ENCODE data around the gene UBC.

Gene UBC

DNA sequence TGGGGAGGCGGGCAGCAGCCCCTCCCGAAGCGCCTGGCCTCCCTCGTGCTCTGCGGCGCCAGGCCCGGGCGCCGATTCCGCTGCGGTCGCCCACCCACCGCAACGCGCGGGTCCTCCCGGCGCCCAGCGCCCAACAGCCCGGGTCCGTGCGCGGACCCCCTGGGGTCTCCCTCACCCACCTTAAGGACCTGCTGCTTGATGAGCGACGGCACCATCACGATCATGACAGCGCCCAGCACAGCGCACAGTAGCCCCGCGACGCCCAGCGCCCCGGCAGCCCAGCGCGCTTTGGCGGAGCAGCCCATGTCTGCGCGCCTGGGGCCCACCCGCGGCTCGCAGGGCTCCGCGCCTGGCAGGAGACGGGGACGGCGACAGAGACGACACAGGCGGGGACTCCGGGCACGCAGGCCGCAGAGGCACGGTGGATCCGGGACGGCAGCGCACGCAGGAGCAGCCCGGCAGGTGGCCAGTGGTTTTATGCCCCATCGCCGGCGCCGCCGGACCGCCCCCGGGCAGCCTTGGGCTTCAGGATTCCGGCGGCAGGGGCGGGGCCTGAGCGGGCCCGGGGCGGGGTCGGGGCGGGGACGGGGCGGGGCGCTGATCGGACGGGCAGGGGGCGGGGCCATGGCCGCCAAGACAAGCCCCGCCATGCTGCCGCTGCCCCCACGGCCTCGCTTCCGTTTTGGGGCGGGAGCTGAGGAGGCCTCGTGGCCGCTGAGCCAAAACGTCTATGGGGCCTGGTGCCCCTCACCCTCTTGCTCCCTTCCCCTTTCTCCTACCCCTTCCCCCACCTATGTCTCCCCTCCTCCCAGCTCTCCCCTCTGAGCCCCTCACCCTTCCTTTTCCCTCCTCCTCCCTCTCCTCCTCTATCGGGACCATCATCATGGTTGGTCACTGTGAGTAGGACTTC lies 50.8 kb downstream of the UBC start, which contains the start of gene SCARB1:
Gene SCARB1, minus strand, starts transcription at position 449 of the 910 bp plus-strand sequence. Its CDS starts 144 bp downstream, at position 305.
- DNase-seq, result peak; percentile 83 to 86

DNA sequence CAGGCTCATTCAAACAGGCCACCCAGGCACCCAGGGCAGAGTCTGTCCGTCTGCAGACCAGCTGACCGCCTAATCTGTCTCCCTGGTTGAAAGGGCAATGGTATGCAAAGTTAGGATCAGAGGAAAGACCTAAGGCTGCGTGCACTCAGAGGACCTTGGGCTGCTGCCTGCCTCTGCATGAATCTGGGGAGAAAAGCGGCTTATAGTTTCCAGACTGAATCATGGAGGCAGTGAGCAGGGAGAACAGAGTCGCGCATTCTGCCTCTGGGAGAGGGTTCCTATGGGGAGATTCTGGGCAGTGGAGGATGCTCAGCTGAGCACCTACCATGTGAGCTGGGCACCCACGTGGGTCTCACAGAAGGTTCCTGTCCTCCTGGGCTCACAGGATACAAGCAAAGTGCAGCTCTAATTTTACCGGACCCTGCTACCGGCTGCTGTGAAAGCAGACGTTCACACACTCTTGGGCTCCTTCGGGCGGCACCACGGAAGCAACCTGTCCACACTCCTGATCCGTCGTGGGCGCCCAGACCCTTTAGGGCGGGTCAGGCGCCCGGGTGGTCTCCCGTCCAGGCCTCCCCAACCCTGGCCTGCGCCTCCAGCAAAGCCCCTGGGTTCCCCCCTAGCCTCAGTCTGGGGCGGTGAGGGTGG lies 51.6 kb downstream of the UBC start:
- peak in 1 of 2 donors; percentile 4 for DNase-seq

- no peak for DNase-seq
Measured at GRCh38 chr12:124861898-124862676, 52.4 kb downstream of the UBC start.
